CD4-positive, alpha-beta T cell (primary cell): ENCODE results near the gene GPR162. TPM values are rescaled to one million over a fixed set of nuclear protein-coding genes. Genes with fewer than 3 reads are reported as not detected.

Source experiments
- ATAC-seq: fragments of 200-7000 bp; cut with Tn5 transposase; one replicate; pipeline ENCODE4 v1.10.0; 2022; ENCODE audit warnings: mild to moderate bottlenecking; ENCODE audit not compliant: poor library complexity
- CTCF ChIA-PET: fragments of 350-600 bp; sonication (Branson Sonifier 250); formaldehyde crosslinking; loops from one replicate; lab custom pipeline; 2021; ENCODE audit warnings: antibody characterized with exemption, inconsistent platforms; lab: Charles Lee
- POLR2A ChIA-PET: fragments of 350-600 bp; sonication (Branson Sonifier 250); formaldehyde crosslinking; loops from one replicate; lab custom pipeline; 2021; ENCODE audit warnings: antibody characterized with exemption, inconsistent platforms; lab: Charles Lee
- DNase-seq, 14 experiments: peaks; one replicate each; pipeline ENCODE4 v3.0.0-alpha.2; 2013 to 2020; ENCODE audit warnings: mixed read lengths in 2 of 14
- H3K27ac ChIP-seq, 2 donors: one replicate each; pipeline versions ENCODE4 v1.5.1 to v1.7.0; 2013; ENCODE audit warnings: low read length in 2 of 2, low read depth in 1 of 2, mild to moderate bottlenecking in 1 of 2
- H3K27me3 ChIP-seq, 2 experiments: 1 replicate in 1 of 2; 2 replicates in 1 of 2; pipeline versions ENCODE4 v1.6.1 to v1.7.0; 2013; ENCODE audit warnings: low read length in 2 of 2, control low read depth in 1 of 2, mild to moderate bottlenecking in 1 of 2, moderate library complexity in 1 of 2; ENCODE audit not compliant: insufficient read depth in 2 of 2, control insufficient read depth in 1 of 2
- H3K36me3 ChIP-seq: one replicate; pipeline ENCODE4 v1.6.1; 2013; ENCODE audit warnings: low read length, control low read depth; ENCODE audit not compliant: insufficient read depth
- H3K4me1 ChIP-seq: one replicate; pipeline ENCODE4 v1.6.1; 2013; ENCODE audit warnings: low read length, control low read depth; ENCODE audit not compliant: insufficient read depth
- H3K4me3 ChIP-seq: one replicate; pipeline ENCODE4 v1.5.1; 2013; ENCODE audit warnings: mild to moderate bottlenecking, low read length, moderate library complexity
- H3K9me3 ChIP-seq, 2 experiments: 1 replicate in 1 of 2; 2 replicates in 1 of 2; pipeline versions ENCODE4 v1.6.1 to v1.7.0; 2013; ENCODE audit warnings: low read length in 2 of 2, mild to moderate bottlenecking in 2 of 2, control low read depth in 1 of 2, moderate library complexity in 1 of 2; ENCODE audit not compliant: control insufficient read depth in 1 of 2, insufficient read depth in 1 of 2
- H3K27ac Mint-ChIP-seq: one replicate; pipeline ENCODE4 v1.8.0; 2020; ENCODE audit warnings: mixed read lengths
- H3K27me3 Mint-ChIP-seq: one replicate; pipeline ENCODE4 v1.8.0; 2021; ENCODE audit warnings: mixed read lengths
- H3K36me3 Mint-ChIP-seq: one replicate; pipeline ENCODE4 v1.8.0; 2021; ENCODE audit warnings: low read depth, mixed read lengths
- H3K4me1 Mint-ChIP-seq: one replicate; pipeline ENCODE4 v1.8.0; 2021; ENCODE audit warnings: low read depth, mixed read lengths
- H3K4me3 Mint-ChIP-seq: one replicate; pipeline ENCODE4 v1.8.0; 2020; ENCODE audit warnings: mild to moderate bottlenecking, mixed read lengths
- H3K9me3 Mint-ChIP-seq: one replicate; pipeline ENCODE4 v1.8.0; 2020; ENCODE audit warnings: mixed read lengths
- intact Hi-C, 2 experiments: fragments of 100-400 bp; cut with DNase I in 1 of 2; cut with micrococcal nuclease in 1 of 2; formaldehyde crosslinking; loops; one replicate each; pipeline versions ENCODE4 v1.15.1 to v1.9.0; 2023 to 2025; cut with DNase I, micrococcal nuclease
- total RNA-seq, 174 experiments: library from RNA in 2 of 174; stranded (reverse) in 2 of 174; gene quantifications; one replicate each; pipeline ENCODE4 v1.2.3 and lab custom pipeline; 2021 to 2026
- TF ChIP-seq, protein P1 (sequence below): fragments of 200-600 bp; IDR thresholded peaks from one replicate; pipeline ENCODE4 v1.8.0; 2022; ENCODE audit warnings: antibody characterized with exemption, mild to moderate bottlenecking

The GPR162 gene
- total RNA-seq, 2 experiments from 2014 or later = not detected

GRCh38 chr12:6824085-6824775, 2.6 kb downstream of the GPR162 start:
- Mint-ChIP-seq H3K27me3 (peaks cover 32% of the 10 kb centered on the region), H3K27ac (no peak overlapping the region), H3K9me3 (no peaks in the 10 kb centered on the region), H3K4me1 (peaks cover 27% of the 10 kb centered on the region), H3K4me3 (no peak overlapping the region), H3K36me3 (peaks cover 20% of the 10 kb centered on the region)
- TF ChIP-seq, protein P1, sequence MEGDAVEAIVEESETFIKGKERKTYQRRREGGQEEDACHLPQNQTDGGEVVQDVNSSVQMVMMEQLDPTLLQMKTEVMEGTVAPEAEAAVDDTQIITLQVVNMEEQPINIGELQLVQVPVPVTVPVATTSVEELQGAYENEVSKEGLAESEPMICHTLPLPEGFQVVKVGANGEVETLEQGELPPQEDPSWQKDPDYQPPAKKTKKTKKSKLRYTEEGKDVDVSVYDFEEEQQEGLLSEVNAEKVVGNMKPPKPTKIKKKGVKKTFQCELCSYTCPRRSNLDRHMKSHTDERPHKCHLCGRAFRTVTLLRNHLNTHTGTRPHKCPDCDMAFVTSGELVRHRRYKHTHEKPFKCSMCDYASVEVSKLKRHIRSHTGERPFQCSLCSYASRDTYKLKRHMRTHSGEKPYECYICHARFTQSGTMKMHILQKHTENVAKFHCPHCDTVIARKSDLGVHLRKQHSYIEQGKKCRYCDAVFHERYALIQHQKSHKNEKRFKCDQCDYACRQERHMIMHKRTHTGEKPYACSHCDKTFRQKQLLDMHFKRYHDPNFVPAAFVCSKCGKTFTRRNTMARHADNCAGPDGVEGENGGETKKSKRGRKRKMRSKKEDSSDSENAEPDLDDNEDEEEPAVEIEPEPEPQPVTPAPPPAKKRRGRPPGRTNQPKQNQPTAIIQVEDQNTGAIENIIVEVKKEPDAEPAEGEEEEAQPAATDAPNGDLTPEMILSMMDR = no peak
- Histone ChIP-seq H3K4me1 (peaks cover 47% of the 10 kb centered on the region), H3K27me3 (peaks cover 19 to 21% of the 10 kb centered on the region in 2 experiments), H3K4me3 (no peak overlapping the region), H3K36me3 (peaks cover 9% of the 10 kb centered on the region), H3K27ac (no peak overlapping the region), H3K9me3 (peaks cover 0 to under 1% of the 10 kb centered on the region in 2 experiments)
- DNase-seq (peak in 1 of 14 experiments; percentile 20), ATAC-seq (no peak)
- CTCF ChIA-PET = interaction anchor here (1.8 kb wide), 1 partner anchor 70 kb away, joined by 8 read pairs; the partner anchor contains the start of gene MLF2
- intact Hi-C loops = loop anchor here in 1 of 2 experiments (2.0 kb wide), 1 partner anchor 205 kb away; no protein-coding TSS in a partner anchor
- POLR2A ChIA-PET = interaction anchor here (1.0 to 8.0 kb wide), 2 partner anchors 11 to 71 kb away, joined by 3 to 57 read pairs; partner anchors contain the start of gene MLF2

DNA sequence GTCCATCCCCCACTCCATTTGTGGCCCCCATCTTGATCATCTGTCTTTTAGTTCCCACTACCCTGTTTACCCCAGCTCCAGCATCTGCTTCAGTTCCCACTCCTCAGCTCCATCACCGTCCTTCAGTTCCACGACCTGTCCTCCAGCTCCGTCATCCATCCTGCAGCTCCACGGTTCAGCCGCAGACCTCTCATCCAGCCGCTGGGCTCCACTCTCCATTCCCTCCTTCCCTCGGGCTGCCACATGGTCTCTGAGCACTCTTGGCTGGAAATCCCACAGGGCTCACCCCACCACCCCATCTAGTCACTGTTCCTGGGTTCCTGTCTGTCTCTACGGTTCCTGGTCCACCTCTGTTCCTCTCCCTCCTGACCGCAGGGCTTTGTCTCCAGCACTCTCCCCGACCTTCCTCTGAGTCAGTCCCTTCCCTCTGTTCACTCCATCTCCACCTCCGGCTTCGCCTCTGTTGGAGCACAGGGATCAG, 3.3 kb downstream of the GPR162 start:
- Histone ChIP-seq H3K4me1 (peaks cover 54% of the 10 kb centered on the region), H3K27me3 (peaks cover 19 to 26% of the 10 kb centered on the region in 2 experiments), H3K36me3 (peaks cover 1% of the 10 kb centered on the region), H3K4me3 (no peak overlapping the region), H3K27ac (no peak overlapping the region), H3K9me3 (peaks cover 0 to 6% of the 10 kb centered on the region in 2 experiments)
- Mint-ChIP-seq H3K27ac (no peak overlapping the region), H3K4me1 (peaks cover 27% of the 10 kb centered on the region), H3K27me3 (peaks cover 32% of the 10 kb centered on the region), H3K4me3 (no peak overlapping the region), H3K9me3 (no peaks in the 10 kb centered on the region), H3K36me3 (peaks cover 13% of the 10 kb centered on the region)
- ChIA-PET POLR2A (interaction anchor here (0.6 to 8.0 kb wide), 4 partner anchors 11 to 286 kb away, joined by 3 to 57 read pairs (median 4); partner anchors contain the start of gene MLF2), CTCF (interaction anchor here (1.1 to 1.8 kb wide), 3 partner anchors 58 to 73 kb away, joined by 3 to 8 read pairs (median 5); partner anchors contain the start of genes MLF2 and PTMS)
- ATAC-seq = no peak
- TF ChIP-seq, protein P1 = no peak
- DNase-seq = no peak
- intact Hi-C loops = loop anchor here (1.0 to 5.0 kb wide), 7 partner anchors 38 to 263 kb away; partner anchors contain the start of genes CD4 (in 1 of the 2) and MLF2 (in 1 of the 2)

DNA sequence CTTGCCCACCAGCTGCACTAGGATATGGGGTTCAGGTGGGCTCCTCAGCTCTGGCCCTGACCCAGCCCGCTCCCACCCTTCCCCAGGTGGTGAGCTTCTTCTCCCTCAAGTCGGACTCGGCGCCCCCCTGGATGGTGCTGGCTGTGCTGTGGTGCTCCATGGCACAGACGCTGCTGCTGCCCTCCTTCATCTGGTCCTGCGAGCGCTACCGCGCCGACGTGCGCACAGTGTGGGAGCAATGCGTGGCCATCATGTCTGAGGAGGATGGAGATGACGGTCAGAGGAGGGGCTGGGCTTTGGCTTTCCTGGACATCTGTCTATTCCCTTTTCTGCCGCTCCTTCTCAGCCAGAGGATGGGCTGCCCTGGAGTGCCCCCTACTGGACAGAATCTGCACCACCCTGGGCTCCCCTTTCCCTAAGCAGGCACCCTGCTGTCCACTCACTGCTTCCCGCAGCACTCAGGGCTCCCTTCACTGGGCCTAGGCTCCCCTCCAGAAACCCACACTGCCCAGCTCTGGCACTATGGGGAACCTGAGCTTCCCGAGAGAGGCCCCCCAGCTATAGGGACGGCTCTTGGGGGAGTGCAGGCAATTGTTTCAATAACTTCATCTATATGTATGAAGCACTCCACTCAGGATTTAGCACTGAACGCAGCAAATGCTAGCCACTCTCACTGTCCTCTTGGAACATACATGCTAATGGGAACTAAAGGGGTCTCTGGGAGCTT, 3.9 kb downstream of the GPR162 start:
- ChIA-PET CTCF (interaction anchor here (0.7 to 1.8 kb wide), 6 partner anchors 33 to 73 kb away, joined by 3 to 8 read pairs (median 3); partner anchors contain the start of genes MLF2 and PTMS), POLR2A (interaction anchor here (0.6 to 8.0 kb wide), 4 partner anchors 10 to 287 kb away, joined by 3 to 57 read pairs (median 4); partner anchors contain the start of gene MLF2)
- H3K4me3 ChIP-seq = no peak overlapping the region
- DNase-seq = peak; percentile 71 to 90 (median 80)
- H3K4me1 Mint-ChIP-seq = peaks cover 26% of the 10 kb centered on the region
- intact Hi-C loops = loop anchor here (1.0 to 5.0 kb wide), 7 partner anchors 38 to 263 kb away; partner anchors contain the start of genes CD4 (in 1 of the 2) and MLF2 (in 1 of the 2)
- H3K36me3 ChIP-seq = no peaks in the 10 kb centered on the region
- H3K4me3 Mint-ChIP-seq = peak overlapping the region; percentile 5
- no peak overlapping the region for H3K27ac Mint-ChIP-seq
- H3K27me3 ChIP-seq = peaks cover 19 to 29% of the 10 kb centered on the region in 2 experiments
- H3K36me3 Mint-ChIP-seq = peaks cover 8% of the 10 kb centered on the region
- peak; percentile 65 for ATAC-seq
- peaks cover 51% of the 10 kb centered on the region for H3K4me1 ChIP-seq
- peaks cover 0 to 6% of the 10 kb centered on the region in 2 experiments for H3K9me3 ChIP-seq
- peaks cover 32% of the 10 kb centered on the region for H3K27me3 Mint-ChIP-seq
- TF ChIP-seq, protein P1 = peak; percentile 94
- H3K9me3 Mint-ChIP-seq = no peaks in the 10 kb centered on the region
- H3K27ac ChIP-seq = no peak overlapping the region
